Bronchial epithelial cell (primary cell): ENCODE data around the gene RBBP6. TPM values are rescaled to one million over a fixed set of nuclear protein-coding genes. Genes with fewer than 3 reads are reported as not detected.

Source experiments
- DNase-seq: peaks from one replicate; pipeline ENCODE4 v3.0.0-alpha.2; 2010; ENCODE audit warnings: low read depth
- FAIRE-seq: peaks from 2 replicates; lab custom pipeline; 2011; peaks lifted over from hg19 to GRCh38; lab: Jason Lieb, UNC
- H3K27me3 ChIP-seq: 2 replicates; pipeline ENCODE4 v1.5.1; 2011; ENCODE audit warnings: low read length; ENCODE audit not compliant: control insufficient read depth, insufficient read depth
- H3K36me3 ChIP-seq: 2 replicates; pipeline ENCODE4 v1.5.1; 2011; ENCODE audit warnings: low read length; ENCODE audit not compliant: control insufficient read depth, insufficient read depth
- H3K4me3 ChIP-seq: 2 replicates; pipeline ENCODE4 v1.5.1; 2011; ENCODE audit warnings: mild to moderate bottlenecking, low read depth, low read length, control low read depth
- CTCF ChIP-seq: IDR thresholded peaks from 2 replicates; pipeline ENCODE4 v1.5.1; 2011; ENCODE audit warnings: mild to moderate bottlenecking, moderate library complexity, low read length, control low read depth, inconsistent platforms; ENCODE audit not compliant: insufficient read depth, severe bottlenecking
- total RNA-seq: library from RNA; depleted of rRNA; stranded (reverse); fragments of >200 nt; gene quantifications from 2 replicates; pipeline ENCODE4 v1.2.1, GENCODE V29; 2014

RBBP6 gene
- total RNA-seq, 1 donor from 2014 or later: 11.1 TPM

- no peak overlapping the region for H3K4me3 ChIP-seq
- no peaks in the 10 kb centered on the region for H3K27me3 ChIP-seq
- TF ChIP-seq CTCF: no peak
- no peak for FAIRE-seq
- peaks cover 3% of the 10 kb centered on the region for H3K36me3 ChIP-seq
- no peak for DNase-seq
Measured at GRCh38 chr16:24552705-24553246, 13.4 kb downstream of the RBBP6 start.

- Histone ChIP-seq H3K27me3 (no peaks in the 10 kb centered on the region), H3K36me3 (peaks cover 5% of the 10 kb centered on the region), H3K4me3 (no peak overlapping the region)
- no peak for DNase-seq
- no peak for FAIRE-seq
- TF ChIP-seq CTCF: no peak
Measured at GRCh38 chr16:24553983-24554382, 14.6 kb downstream of the RBBP6 start.

GRCh38 chr16:24555346-24555872, 16.0 kb downstream of the RBBP6 start:
- Histone ChIP-seq H3K27me3 (no peaks in the 10 kb centered on the region), H3K4me3 (no peak overlapping the region), H3K36me3 (peaks cover 8% of the 10 kb centered on the region)
- no peak for DNase-seq
- no peak for FAIRE-seq
- no peak for TF ChIP-seq CTCF

GRCh38 chr16:24562811-24563210, 23.4 kb downstream of the RBBP6 start:
- peaks cover 22% of the 10 kb centered on the region for H3K36me3 ChIP-seq
- no peak overlapping the region for H3K4me3 ChIP-seq
- TF ChIP-seq CTCF: no peak
- H3K27me3 ChIP-seq: no peaks in the 10 kb centered on the region
- FAIRE-seq (no peak), DNase-seq (no peak)

- H3K27me3 ChIP-seq: no peaks in the 10 kb centered on the region
- no peak for FAIRE-seq
- peak; percentile 33 for DNase-seq
- peak; percentile 32 for TF ChIP-seq CTCF
- H3K36me3 ChIP-seq: peaks cover 16% of the 10 kb centered on the region
- no peak overlapping the region for H3K4me3 ChIP-seq
Measured at GRCh38 chr16:24568392-24568791, 29.0 kb downstream of the RBBP6 start.

GRCh38 chr16:24571096-24571495, 31.7 kb downstream of the RBBP6 start:
- FAIRE-seq: no peak
- no peak for TF ChIP-seq CTCF
- peaks cover 10% of the 10 kb centered on the region for H3K36me3 ChIP-seq

More at GRCh38 chr16:24571096-24571495, 31.7 kb downstream of the RBBP6 start:
- no peak overlapping the region for H3K4me3 ChIP-seq
- DNase-seq: no peak
- H3K27me3 ChIP-seq: no peaks in the 10 kb centered on the region
